ENCODE measurements around the gene GOLGA8M. TPM values are rescaled to one million over a fixed set of nuclear protein-coding genes. Genes with fewer than 3 reads are reported as not detected.
"Not testable (repeated sequence)": the region's sequence is repeated elsewhere in the genome, so short reads cannot be mapped to it uniquely, and the experiment has no call there.

GOLGA8M gene
- polyA plus RNA-seq, 1 donor (not counting 4 experiments of a cell fraction or from before 2014, with no cell fraction given), result not detected

GRCh38 chr15:28652538-28652937, 59.7 kb downstream of the GOLGA8M start:
- DNase-seq (ENCODE audit: low read depth, low spot score); FAIRE-seq; H4K20me1 ChIP-seq (ENCODE audit: control insufficient read depth, extremely low read depth, insufficient read depth, low read length); H3K27ac ChIP-seq (ENCODE audit: control insufficient read depth, insufficient read depth, low read length); H3K27me3 ChIP-seq (ENCODE audit: control insufficient read depth, extremely low read depth, insufficient read depth, low read length); H3K9me1 ChIP-seq (ENCODE audit: control insufficient read depth, extremely low read depth, insufficient read depth, low read length); H3K4me3 ChIP-seq (ENCODE audit: control insufficient read depth in 2 of 3, extremely low read depth in 1 of 3, insufficient read depth in 2 of 3, low read depth in 1 of 3, low read length in 3 of 3); H3K79me2 ChIP-seq (ENCODE audit: control insufficient read depth, insufficient read depth, low read length); H3K4me1 ChIP-seq (ENCODE audit: control insufficient read depth, extremely low read depth, insufficient read depth, low read length); H2AFZ ChIP-seq (ENCODE audit: control insufficient read depth, low read length); H3K9me3 ChIP-seq (ENCODE audit: control insufficient read depth, low read depth, low read length); H3K9ac ChIP-seq (ENCODE audit: control insufficient read depth, extremely low read depth, insufficient read depth, low read length); H3K4me2 ChIP-seq (ENCODE audit: control insufficient read depth, extremely low read depth, insufficient read depth, low read depth, low read length); H3K36me3 ChIP-seq (ENCODE audit: control insufficient read depth in 2 of 2, extremely low read depth in 1 of 2, insufficient read depth in 2 of 2, low read length in 2 of 2); dilution Hi-C loops (cut with MboI; ENCODE audit: extremely low pct_ligation_motif_present, low sequenced_read_pairs): not testable (repeated sequence)

Small RNAs within 50 kb of the gene (small RNA-seq; reads per million reads assigned to genes)
- gene RN7SL719P (ENCODE audit: insufficient read length in 3 of 3, low read depth in 3 of 3, low replicate concordance in 1 of 3), result 0 reads per million in 3 experiments

Other genes starting within 250 kb of the GOLGA8M start
- not detected in 3 replicates for gene GOLGA8G, start 179.4 kb downstream of the GOLGA8M start, polyA plus RNA-seq
- not detected in 3 replicates for gene GOLGA6L25, start 158.9 kb downstream of the GOLGA8M start, polyA plus RNA-seq
- not detected in 3 replicates for gene GOLGA6L7, start 136.2 kb upstream of the GOLGA8M start, polyA plus RNA-seq
- gene APBA2, start 173.6 kb upstream of the GOLGA8M start, polyA plus RNA-seq, result 4.9 to 9.3 TPM (median 5.5 TPM) in 3 replicates